NK-92 treated with Interleukin-12 subunit alpha and Interleukin-12 subunit beta, amount 100 ng/mL, for 24 hours (cell line): Measurements from ENCODE around the gene WDR86.

Source experiments
- DNase-seq: peaks from one replicate; lab custom pipeline; 2025; lab: John Stamatoyannopoulos, UW

Gene WDR86

GRCh38 chr7:151390598-151391357 is 19.1 kb downstream of the WDR86 start:
- no peak for DNase-seq

- no peak for DNase-seq
Observed at GRCh38 chr7:151389768-151390597, 19.9 kb downstream of the WDR86 start.

GRCh38 chr7:151389096-151389767 is 20.6 kb downstream of the WDR86 start:
- no peak for DNase-seq

- DNase-seq = no peak
Observed at GRCh38 chr7:151388430-151388829, 21.4 kb downstream of the WDR86 start.

- no peak for DNase-seq
Observed at GRCh38 chr7:151388007-151388297, 21.9 kb downstream of the WDR86 start.

DNA sequence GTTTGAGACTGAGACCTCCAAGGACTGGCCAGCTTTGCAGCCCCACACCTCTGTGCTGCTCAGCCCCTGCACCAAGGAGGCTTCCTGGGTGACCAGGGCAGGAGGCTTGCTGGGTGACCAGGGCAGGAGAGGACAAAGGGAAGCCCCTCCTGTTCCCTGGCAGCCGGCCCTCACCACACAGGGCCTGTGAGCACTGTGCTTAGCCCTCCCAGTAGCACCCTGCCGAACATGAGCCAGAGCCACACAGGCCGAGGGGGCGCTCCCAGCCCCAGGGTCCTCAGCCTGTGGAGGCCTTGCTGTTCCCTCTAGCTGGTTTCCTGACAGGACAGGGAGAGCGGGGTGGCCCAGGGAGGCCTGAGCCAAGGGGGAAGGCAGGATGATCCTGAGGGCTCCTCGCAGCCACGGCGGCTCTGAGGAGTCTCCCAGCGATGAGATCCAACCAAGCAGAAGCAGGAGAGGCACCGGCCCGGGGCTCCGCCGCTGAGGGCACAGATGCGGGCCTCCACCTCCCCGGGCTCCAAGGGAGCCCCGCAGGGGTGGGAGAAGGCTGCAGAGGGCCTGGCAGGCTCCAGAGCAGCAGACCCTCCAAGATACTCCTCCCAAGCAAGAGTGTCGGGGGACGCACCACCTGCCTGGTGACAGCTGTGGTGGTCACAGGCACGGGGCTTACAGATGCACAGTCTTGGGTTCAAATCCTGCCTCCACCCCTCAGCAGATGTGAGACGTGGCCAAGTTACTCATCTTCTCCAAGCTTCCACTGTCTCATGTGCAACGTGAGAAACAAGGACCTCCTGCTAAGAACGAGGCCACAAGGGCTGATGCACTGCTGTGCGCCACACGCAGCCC is 22.5 kb downstream of the WDR86 start:
- no peak for DNase-seq

DNA sequence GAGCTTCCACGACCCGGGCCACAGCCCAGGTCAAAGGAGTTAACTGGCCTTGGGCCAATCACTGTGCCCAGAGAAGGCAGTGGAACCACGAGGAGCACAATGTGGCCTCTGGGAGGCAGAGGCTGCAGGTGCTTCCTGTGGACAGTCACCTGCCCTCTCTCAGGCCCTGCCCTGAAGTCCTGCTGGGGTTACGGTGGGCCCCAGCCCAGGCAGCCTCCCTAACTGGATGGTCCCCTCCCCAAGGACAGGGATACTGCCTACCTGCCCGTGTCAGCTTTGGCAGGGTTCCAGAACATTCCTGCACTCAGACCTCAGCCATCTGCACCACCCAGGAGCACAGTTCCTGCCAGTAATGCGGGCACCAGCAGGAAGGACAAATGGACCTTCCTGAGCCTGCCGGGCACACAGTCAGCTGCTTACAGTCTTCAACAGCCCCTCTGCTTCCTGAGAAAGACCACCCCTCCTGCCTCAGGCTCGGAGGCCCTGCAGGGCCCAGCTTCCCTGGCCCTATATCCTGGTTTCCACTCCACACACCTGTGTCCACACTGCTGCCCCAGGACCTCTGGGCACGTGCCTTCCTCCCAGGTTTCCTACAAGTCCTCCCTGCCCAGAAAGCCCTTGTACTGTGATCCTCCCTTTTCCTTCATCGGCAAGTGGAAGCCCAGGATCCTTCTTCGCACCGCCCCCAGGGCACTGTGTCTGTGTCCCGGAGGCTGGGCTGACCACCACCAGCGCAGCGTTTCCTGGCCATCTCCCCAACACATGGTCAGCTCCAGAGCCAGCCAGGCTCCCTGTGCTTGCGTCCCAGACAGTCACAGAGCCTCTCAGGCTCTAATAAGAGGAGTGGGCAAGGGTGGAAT is 23.3 kb downstream of the WDR86 start:
- no peak for DNase-seq

DNA sequence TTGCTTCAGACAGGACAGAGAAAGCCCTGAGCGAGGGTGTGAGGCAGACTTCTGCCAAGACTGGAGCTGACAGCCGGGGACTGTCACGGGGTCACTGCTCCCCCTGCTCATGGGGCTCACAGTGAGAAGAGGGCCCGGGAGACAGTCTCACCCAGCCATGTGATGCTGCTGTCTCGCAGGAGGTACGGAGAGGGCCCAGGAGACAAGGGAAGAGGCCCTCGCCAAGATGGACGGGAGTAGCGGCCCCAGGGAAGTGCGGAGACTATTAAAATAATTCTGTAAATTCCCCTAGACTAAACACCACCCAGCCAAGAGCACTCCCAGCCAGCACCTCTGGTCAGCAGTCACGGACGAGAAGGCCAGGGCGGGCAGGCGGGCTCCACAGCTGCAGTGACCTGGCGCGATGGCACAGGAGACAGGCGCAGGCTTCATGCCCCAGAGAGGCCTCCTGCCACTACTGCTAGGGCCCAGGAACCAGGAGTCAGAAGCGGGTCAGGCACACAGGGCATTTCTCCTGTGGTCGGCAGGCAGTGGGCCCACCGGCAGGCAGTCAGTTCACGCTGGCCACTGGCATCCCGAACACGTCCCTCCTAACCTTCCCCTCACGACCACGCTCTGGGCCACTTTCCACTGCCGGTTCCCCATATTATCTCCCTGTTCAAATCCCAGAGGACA is 24.1 kb downstream of the WDR86 start:
- no peak for DNase-seq

DNA sequence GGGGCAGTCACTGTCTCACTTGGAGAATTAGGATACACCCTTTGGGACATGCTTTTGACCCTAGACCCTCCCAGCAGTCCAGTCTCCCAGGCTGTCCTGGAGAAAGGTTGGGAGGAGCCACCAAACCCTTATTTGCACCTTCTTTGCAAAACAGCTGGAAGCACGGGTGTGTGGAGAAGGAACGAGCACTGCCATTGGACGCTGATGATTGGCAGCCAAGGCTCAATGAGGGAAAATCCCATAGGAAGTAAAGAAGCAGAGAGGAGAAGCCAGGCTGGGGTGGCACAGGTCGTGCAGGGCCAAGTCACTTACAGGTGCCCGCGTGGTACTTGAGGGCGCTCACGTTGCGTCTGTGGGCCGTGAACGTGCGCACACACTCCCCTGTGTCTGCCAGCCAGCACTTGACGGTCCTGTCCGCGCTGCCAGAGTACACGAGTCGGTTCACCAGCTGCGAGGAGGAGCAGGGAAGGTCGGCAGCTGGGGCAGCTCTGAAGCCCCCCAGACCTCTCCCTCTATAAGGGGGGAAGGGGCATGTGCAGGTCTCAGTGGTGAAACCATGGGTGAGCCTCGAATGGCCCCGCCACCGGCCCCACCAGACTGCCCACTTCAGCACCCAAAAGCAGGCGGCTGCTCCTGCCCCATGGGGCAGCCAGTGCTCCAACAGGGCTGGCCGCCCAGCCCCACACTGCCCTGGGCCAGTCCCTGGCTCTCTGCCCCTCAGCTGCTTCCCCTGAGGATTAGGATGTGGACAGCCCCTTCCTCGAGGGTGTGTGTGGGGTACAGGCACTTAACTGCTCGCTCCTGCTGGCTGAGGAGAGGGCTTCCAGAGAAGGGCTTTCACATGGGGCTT is 24.8 kb downstream of the WDR86 start:
- DNase-seq = no peak

DNA sequence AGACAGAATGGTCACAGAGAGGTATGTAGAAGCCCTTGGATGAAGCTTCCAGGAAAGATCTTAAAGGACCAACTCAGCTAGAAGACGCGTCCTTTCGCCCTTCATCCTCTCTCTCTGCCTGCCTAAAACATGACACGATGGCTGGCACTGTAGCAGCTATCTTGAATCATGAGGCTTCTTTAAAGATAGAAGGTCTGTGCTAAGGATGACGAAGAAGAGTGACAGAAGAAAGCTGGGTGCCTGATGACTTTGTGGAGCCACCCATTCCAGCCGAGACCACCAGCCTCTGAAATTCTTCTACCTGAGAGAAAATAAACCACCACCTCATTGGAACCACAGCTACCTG is 25.5 kb downstream of the WDR86 start:
- DNase-seq = no peak

GRCh38 chr7:151383638-151384351 is 26.0 kb downstream of the WDR86 start:
- no peak for DNase-seq

- DNase-seq = no peak
Observed at GRCh38 chr7:151382079-151382885, 27.6 kb downstream of the WDR86 start.

GRCh38 chr7:151381348-151382078 is 28.3 kb downstream of the WDR86 start:
- no peak for DNase-seq

GRCh38 chr7:151381098-151381347 is 28.8 kb downstream of the WDR86 start:
- DNase-seq = no peak

DNA sequence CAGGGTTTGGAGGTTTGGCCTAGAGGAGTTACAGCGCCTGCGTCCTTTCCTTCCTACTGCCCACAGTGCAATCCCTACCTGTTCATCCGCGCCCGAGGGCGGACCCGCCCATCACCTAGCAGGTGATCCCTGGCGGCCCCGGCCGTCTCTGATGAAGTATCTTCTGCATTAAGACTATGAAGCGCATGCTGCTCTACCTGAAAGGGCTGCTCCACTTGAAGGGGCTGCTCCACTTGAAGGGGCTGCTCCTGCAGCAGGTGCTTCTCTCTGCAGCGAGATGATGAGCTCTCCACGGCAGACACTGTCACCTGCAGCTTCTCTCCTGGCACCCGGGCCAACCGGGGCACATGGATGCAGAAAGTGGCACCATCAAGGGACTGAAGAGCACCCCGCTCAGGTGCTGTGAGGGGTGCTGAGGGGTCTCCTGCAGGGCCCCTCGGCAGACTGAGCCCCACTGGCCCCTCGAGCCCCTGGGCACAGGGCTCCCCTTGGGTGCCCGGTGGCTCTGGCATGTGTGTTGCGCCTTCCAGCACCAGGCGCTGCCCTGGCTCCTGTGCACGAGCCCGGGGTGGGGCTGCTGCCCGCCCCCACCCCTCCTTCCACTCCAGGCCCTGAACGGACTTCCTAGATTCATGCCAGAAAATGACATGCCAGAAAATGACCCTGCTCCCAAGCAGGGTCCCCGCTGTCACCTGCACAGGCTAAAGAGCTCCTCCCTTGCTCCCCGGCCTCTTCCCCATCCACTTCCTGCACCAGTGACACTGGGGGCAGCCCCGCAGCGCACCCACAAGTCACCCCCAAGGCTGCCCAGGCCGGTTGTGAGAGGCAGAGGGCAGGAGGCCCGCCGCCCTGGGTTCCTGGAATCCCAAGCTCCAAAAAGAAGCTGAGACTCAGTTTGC is 29.4 kb downstream of the WDR86 start:
- no peak for DNase-seq

GRCh38 chr7:151379534-151380198 is 30.2 kb downstream of the WDR86 start:
- no peak for DNase-seq
